Measurements from ENCODE around the gene LAMA5.

The LAMA5 gene

DNA sequence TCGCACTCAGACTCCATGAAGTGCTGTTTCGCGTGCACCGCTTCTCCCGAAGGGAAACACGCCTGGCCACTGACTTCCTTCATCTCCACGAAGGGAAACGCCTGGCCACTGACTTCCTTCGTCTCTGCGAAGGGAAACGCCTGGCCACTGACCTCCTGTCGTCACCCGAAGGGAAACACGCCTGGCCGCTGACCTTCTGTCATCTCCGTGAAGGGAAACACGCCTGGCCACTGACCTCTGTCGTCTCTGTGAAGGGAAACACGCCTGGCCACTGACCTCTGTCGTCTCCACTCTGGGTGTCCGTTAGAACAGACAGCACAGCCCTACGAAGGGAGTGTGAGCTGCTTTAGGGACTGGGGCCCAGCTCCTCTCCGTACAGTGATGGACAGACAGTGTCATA, 81.4 kb downstream of the LAMA5 start:
- DNase-seq: no peak

DNA sequence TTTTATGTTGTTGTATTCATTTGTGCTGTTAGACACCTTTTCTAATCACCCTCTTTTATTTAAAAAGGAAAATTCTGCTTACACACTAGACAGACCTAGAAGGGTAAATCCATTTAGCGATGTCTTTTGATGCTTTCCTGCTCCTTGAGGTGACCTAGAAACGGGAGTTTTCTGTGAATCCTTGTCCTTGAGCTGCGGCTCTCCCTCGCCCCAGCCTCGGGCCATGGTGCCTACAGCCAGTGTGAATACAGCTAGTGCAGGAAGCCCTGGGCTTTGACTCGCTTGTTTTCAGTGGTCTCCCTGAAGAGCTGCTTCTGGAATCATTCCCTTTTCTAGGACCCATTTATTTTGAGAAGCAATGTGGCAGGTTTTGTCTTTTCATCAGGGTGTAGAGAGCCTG, 82.0 kb downstream of the LAMA5 start:
- no peak for DNase-seq

DNA sequence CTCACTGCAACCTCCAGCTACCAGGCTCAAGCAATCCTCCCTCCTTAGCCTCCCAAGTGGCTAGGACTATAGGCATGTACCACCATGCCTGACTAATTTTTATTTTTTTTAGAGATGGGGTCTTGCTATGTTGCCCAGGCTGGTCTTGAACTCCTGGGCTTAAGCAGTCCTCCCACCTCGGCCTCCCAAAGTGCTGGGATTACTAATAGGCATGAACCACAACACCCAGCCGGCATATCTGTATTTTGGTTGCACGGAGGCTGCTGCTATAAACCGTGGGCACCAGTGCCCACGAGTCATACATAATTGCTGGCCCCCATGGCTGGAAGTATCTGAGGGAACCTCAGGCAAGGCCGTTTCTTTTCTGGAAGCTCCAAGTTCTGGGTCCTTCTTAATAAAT, 82.7 kb downstream of the LAMA5 start:
- no peak for DNase-seq

DNA sequence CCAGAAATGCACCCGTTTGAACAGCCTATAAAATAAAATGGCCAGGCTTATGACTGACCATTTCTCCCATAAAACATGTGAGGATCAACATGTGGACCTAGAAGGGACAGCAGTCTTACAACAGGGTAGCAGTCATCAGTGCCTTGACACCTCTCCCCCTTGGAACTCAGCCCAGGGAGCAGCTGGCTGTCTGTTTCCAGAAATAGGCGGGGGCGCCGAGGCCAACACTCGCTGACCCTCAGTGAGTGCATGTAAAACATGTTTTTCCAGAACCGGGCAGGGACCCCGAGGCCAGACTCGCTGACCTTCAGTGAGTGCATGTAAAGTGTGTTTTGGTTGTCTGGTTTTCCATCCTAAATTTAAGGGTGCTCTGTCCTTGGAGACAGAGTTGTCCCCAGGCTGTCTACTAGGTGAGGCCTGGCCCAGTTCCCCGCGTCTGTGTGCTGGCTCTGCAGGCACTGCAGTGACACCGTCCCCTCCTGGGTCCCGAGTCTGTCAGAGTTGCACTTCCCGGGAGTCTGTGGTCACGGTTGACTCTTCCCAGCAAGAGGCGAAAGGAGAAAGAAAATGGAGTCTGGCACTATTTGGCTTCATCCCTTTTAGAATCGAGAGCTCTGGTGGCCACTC, 84.1 kb downstream of the LAMA5 start:
- no peak for DNase-seq

DNA sequence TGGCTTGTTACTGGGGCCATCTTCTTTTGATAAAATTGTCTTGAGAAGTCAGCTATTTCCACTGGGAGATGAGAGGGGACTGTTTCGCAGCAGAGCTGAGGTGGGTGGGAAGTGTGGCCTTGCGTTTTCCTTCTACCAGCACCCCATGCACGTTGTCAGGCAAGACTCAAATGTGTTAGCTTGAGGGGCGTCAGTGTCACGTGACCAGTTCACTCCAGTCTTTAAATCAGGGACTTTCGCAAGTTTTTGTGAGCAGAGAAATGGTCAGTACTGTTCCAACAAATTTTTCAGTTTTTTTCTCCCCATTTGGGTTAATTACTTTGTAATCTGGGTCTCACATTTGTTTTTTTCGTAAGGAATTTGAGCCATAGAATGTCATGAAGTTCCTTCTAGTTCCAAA, 85.0 kb downstream of the LAMA5 start:
- no peak for DNase-seq

DNA sequence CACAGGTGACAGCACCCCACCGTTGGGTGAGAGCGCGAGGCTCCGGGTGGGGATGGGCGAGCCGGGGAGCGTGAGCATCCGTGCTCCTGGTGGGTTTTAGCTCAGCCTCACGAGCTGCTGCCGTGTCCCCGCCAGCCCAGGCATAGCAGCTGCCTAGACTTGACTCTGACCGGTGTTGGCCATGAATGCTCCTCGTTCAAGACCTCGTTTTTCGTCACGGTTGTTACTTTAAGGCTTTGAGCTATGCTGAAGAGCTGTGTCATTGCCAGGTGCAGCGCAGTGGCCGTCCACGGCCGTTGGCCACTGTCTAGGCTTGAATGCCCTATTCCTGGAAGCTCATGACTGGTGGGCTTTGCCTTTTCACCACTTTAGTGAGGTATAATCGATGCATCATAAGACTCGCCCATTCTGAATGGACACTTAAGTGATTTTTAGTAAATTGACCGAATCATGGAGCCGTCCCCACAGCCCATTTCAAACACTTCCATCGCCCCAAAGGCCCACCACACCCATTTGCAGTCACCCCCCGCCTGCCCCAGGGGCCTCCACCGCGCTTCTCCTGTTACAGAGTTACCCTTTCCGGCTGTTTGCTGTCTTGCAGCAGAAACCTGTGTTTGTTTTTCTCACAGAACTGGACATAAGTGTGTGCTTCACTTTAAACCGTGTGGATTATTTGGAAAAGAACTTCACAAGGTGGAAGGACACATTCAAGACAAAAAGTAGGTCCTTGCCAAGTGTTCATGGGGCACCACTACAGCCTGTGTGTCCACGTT, 85.8 kb downstream of the LAMA5 start:
- no peak for DNase-seq

DNA sequence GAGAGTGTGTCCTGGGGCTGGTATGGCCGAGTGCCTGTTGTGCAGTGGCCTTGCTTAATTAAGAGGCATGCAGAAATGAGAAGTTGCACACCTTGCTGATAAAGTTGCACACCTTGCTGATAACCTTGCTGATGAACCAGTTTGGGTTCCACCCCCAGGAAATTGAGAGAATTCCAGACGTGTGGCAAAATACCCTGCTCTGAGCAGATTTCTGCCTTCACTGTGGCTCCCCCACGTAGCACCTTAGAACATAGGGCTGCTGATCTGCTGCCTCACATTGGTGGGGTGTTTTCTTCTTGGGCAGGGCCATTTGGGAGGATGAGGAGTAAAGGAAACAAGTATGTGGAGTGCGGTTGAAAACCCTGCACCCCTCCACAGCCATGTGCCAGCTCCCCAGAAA, 86.8 kb downstream of the LAMA5 start:
- no peak for DNase-seq

DNA sequence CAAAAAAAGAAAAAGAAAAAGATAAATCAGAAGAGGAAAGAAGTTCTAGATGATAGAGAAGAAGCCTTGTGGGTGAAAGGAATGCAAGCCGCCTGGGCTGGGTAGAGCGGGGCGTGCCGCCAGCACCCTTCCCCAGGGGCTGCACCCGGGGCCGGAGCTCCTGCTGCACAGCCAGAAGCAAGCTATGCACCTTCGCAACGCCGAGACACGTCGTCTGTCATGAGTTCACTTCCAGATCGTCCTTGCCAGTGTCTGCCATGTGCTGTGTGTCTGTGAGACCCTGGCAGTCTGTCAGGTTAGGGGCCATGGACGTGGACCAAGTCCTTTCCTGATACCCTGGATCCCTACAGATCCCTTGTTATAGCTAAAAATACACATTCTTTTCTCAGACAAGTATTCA, 89.9 kb downstream of the LAMA5 start:
- DNase-seq: no peak

DNA sequence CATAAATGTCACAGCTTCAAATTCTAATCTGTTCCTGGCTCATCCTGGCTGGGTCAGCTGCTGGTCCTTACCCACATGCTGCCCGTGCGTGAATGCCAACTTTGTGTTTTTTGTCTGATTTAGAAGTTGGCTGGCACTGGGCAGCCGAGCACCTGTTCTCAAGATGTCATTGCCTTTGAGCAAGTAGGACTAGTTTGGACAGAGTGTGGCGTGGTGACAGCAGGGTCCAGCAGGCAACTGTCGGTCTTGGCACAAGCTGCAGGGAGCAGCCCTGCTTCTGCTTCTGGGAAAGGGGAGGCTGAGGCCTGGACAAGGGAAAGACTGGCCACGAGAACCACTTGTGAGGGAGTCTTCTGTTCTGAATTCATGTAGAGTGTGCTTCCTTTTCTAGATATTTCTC, 90.7 kb downstream of the LAMA5 start:
- no peak for DNase-seq

DNA sequence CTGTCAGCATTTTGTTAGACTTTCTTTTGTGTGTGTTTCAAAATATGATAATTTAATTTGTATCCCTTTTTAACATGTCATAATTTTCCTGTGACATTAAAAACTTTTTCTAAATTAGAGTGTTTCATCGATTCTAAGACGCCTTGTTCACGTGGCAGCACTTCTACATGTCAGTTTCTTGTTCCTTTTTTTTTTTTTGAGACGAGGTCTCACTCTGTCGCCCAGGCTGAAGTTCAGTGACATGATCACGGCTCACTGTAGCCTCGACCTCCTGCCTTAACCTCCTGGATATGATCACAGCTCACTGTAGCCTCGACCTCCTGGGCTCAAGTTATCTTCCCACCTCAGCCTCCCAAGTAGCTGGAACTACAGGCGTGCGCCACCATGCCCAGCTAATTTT, 91.9 kb downstream of the LAMA5 start:
- no peak for DNase-seq

DNA sequence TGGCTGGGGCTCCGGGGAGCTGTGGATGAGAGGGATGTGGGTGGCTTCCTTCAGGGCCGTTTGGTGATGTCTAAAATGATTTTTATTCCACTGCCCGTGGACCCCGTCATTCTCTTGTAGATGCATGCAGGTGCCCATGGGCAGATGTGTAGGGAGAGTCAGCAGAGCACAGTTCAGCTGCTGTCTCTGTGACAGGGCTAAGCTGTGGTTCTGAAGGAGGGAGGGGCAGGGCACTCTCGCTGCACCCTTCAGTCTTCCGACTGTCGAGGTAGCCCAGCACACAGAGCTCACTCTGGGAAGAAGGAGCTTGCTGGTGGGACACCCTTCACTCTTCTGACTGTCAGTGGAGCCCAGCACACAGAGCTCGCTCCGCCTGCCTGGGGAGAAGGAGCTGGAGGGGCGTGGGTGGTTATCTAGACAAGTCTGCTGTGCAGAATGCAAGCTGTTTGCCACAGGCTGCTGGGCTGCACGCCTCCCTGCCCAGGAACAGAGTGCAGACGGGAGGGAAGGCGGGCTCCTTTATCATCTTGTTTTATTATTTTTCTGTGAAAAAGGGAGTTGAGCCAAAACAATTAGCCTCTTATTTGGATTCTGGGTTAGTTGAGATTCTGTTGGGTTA, 92.7 kb downstream of the LAMA5 start:
- DNase-seq: no peak

DNA sequence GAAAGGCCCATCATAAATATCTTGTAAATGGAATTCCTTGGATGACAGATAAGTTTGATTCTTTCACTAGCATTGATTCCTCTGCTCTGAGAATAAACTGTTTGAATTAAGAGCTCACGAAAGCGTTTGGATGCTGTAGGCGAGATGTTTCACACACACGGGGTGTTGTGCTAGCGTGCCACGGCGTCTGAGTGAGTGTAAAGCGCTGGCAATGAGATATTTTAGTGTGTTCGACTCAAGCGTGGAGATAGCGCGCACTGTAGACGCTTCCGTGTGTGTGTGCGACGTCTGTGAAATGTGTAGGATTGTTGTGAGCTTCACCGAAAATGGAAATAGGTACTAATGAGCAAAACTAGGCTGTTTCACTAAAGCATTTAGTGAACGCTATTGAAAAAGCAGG, 93.7 kb downstream of the LAMA5 start:
- DNase-seq: no peak

DNA sequence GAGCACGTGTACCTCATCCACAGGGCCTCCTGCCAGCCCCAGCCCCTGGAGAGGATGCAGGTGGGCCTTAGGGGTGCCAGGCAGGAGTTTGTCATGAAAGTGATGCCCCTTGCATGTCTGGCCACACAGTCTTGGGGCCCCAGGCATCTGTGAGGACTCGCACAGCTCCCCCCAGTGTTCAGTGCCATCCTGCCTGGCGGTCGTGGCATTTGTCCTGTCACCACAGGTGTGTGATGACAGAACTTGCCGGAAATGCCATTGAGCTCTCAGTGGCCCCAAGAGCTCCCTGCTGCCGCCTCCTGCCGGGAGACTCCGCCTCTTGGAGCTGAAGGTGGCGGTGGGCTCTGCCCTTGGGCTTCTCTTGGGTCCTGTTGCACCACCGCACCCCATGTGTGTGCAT, 94.9 kb downstream of the LAMA5 start:
- no peak for DNase-seq

DNA sequence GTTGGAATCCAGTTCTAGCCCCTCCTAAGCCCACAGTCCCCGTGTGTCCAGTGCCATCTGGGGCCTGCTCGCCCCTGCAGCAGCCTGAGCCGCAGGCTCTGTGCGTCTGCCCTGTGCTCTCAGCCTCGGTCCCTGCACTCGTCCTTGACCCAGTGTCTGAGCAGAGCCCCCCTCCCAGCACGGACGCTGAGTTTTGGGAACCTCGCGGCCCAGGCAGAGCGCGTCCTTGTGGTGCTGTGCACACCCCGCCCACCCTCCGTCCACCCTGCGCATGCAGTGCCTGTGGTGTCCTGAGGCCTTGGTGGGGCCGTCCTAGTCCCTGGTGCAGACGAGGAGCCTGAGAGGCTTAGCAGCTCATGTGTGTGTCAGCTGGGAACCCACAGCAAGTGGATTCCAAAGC, 97.2 kb downstream of the LAMA5 start:
- no peak for DNase-seq

DNA sequence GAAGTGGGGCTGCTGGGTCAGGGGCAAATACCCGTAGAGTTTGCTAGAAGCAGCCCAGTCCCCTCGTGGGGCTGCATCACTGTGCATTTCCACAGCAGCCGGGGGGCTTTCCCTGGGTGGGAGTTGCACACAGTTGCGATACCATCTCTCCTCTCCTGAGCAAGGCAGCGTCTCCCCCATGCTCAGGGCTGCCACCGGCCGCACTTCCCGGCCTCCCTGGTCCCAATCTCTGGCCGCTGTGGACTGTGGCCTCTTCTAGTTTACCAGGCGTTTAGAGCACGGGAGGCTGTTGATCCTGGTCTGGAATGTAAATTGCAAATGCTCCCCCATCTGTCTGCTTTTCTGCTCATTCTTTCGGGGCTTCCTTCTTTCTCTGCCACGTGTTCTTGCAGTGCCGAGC, 97.7 kb downstream of the LAMA5 start:
- DNase-seq: no peak

DNA sequence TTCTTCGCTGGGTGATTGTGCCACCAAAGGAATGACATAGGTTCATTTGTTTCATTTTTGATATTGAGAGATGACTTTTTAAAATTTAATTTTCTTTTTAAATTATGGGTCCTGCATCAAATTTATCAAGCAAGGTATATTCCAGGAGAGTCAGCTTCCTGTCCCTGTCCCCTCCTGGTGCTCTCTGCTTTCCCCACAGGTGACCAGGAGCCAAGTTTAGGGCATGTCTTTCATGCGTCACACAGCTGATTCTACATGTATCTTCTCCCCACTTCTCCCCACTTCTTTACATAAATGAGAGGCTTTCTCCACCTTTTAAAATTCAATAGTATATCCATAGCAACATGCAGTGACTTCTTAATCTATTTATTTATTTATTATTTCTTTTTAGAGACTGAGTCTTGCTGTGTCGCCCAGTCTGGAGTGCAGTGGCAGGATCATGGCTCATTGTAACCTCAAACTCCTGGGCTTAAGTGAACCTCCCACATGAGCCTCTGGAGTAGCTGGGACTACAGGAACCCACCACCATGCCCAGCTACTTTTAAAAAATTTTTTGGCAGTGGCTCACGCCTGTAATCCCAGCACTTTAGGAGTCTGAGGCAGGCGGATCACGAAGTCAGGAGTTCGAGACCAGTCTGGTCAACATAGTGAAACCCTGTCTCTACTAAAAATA, 98.7 kb downstream of the LAMA5 start:
- no peak for DNase-seq

DNA sequence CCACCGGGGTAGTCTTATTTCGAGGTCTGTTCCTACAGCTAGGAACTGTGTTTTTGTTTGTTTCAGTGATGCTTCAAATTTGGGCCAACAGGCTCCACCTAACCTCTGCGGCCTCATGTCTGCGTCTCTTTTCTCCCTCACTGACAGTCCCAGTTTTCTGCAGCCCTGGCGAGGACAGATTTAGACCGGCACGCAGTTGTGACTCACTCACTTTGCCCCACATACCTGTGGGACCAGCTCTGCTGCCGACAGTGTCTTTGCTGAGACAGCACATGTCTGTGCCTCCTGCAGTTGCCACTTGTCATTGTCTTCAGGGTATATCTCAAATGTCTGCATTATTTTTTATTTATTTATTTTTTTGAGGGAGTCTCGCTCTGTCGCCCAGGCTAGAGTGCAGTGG, 99.6 kb downstream of the LAMA5 start:
- DNase-seq: no peak

DNA sequence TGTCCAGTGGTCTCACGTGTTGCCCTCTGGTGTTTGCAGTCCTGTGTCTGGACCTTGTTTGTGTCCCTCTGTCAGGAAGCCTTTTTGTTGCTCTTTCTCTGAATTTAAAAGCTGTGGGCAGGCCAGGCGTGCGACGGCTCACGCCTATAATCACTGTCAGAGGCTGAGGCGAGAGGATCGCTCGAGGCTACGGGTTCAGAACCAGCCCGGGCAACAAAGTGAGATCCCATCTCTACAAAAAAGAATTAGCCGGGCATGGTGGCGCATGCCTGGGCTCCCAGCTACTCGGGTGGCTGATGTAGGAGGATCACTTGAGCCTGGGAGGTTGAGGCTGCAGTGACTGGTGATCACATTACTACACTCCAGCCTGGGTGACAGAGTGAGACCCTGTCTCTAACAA, 100.3 kb downstream of the LAMA5 start:
- no peak for DNase-seq

DNA sequence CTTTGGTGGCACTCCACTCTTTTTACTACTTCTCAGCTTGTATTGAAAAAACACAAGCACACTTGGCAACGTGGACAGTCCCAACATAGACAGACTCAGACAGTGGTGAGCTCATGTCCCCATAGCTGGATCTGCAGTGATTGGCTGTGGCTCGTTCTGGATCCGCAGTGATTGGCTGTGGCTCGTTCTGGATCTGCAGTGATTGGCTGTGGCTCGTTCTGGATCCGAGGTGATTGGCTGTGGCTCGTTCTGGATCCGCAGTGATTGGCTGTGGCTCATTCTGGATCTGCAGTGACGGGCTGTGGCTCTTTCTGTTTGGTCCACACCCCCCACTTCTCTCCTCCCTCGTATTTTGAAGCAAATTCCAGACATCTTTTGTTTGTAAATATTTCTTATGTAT, 100.8 kb downstream of the LAMA5 start:
- DNase-seq: no peak

DNA sequence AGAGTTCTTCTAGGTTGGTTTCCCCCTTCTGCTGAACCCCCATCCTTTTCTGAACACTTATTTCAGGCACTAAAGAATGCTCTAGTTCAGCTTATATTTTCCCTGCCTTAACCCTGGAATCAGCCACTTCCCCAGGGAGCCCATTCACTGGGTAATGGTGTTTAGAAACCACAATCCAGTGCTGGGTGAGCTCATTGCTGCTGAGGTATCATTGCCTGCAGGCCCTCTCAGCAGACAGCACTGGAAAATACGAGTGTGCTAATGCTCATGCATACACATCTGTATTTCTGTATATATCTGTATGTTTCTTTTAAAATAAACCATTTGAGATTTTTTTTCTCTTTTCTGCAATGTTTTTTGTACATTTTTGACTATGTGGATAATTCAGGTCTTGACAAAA, 101.7 kb downstream of the LAMA5 start:
- no peak for DNase-seq

DNA sequence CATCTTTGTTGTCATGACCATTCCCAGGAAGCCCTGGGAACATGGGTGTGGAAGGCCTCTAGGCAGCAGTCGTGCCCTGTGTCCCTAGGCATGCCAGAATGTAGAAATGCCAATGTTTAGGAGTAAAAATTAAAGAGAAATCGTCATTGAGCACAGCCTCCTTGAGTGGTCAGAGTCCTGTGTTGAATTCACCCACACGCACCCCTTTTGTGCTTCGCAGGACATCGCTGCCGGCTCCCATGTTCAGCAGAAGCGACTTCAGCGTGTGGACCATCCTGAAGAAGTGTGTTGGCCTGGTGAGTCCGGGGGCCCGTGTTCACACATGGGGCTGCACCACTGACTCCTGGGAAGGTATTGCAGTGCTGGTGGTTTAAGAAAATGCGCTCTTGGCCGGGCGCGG, 103.7 kb downstream of the LAMA5 start:
- DNase-seq: no peak

DNA sequence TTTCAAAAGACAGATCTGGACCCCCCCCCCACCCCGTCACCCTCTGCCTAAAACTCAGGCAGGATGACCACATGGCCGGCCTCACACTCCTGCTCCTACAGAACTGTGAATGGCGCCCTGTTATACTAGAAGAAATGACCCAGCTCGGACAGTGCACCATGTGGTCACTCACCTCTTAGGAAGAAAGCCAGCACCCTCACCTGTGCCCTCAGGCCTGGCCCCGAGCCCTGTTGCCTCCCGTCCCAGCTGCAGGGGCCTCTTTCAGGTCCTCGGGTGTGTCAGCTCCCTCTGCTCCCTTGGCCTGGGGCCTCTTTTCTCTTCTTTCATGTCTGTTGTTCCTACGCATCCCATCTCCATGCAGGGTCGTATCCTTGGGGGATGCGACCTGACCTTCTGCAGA, 105.0 kb downstream of the LAMA5 start:
- no peak for DNase-seq

DNA sequence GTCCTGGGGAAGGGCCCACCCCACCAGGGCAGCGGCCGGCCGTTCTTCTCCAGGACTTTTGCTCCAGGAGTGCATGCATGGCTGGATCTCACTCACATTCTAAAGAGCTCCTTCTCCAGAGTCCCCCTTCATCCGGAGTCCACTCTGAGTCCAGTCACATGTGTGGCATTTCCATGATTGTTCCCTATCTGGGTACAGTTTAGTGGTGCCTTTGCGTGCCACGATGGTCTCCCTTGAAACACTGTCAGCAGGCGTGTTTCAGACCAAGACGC, 107.9 kb downstream of the LAMA5 start:
- no peak for DNase-seq

Measured in inflammatory macrophage (primary cell).